NCI-H2196 (cell line): ENCODE results near the gene DLGAP1.
"Not testable (repeated sequence)": the region's sequence is repeated elsewhere in the genome, so short reads cannot be mapped to it uniquely, and the experiment has no call there.

ENCODE experiments used
- DNase-seq: peaks from one replicate; lab custom pipeline; 2025; ENCODE audit not compliant: unreplicated experiment; lab: John Stamatoyannopoulos, UW

DLGAP1 gene

DNA sequence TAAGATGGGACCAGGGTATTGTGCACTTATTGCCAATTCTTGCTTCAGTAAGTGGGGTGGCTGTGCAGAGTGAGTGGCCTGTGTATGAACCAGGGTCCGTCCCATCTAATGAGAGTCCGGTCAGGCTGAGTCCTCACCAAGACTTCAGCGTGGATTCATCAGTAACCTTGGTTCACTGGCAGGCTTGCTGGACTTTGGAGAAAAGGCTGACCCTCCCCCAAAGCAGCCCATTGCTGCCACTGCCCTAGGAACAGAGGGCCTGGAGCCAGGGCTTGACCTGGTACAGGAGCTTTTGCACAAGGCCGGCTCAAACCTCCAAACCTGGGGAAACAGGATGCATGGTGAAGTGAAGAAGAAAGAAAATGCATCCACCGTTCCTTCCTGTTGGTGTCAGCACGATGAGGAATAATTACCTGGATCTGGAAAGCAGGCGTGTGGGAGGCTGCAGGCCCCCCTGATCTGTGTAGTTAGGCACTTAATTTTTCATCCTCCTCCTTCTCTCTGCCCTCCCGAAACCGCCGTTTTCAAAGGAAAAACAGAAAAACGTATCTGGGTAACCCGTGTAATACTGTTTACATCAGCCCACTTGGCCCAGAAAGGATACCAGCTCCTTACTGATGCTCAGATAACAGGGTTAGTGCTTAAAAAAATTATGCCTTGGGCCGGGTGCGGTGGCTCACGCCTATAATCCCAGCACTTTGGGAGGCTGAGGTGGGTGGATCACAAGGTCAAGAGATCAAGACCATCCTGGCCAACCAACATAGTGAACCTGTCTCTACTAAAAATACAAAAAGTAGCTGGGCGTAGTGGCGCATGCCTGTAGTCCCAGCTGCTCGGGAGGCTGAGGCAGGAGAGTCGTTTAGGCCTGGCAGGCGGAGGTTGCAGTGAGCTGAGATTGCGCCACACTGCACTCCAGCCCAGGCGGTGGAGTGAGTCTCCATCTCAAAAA lies 857.4 kb downstream of the DLGAP1 start:
- DNase-seq, result no peak

GRCh38 chr18:3596637-3597384 lies 858.3 kb downstream of the DLGAP1 start:
- peak; percentile 85 for DNase-seq

DNA sequence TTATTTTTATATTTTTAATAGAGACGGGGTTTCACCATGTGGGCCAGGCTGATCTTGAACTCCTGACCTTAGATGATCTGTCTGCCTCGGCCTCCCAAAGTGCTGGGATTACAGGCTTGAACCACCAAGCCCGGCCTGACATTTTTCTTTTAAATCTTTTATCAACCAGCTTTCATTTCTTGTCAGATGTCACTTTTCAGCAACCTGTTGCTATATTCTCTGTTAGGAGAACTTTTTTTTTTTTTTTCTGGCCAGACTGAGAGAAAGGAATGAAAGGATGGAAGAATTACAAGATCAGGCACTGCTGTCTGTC lies 858.8 kb downstream of the DLGAP1 start:
- no peak for DNase-seq

DNA sequence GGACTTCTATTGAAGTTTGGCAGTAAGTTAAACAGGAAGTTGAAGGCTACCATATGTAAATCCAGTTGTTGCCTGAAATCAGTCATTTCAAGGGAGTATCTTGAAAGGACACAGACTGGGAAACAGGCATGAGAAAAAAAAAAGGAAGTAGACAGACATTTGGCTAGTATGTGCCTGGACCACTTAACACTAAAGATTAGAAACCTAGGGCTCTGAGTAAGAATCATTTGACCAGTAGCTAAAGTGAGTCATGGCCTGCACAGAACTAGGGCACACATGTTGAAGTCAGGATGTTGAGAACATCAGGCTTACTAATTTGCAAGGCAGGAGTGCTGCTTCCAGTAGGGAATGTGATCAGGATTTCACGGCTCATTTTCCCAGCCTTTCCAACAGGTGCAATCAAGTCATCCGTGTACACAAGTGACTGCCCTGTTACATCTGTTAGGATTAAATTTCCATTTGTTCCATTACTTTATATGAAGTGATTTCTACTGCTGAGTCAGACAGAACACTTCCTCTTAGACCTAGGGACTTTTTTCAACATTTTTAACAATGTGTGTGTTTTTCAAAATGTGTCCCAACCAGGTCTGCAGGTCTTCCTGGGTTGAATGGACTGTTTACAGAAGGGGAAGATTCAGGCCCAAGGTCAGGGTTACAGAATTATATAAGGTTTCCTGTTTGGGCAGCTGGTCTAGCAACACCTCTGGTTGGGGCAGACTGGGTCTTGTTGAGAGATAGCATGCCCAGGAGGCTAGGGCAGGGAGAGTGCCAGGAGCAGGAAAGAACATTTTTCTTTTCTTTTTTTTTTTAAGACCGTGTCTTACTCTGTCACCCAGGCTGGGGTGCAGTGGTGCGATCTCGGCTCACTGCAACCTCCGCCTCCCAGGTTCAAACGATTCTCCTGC lies 859.5 kb downstream of the DLGAP1 start:
- peak; percentile 92 for DNase-seq

- DNase-seq, result peak; percentile 41
Observed at GRCh38 chr18:3594760-3595368, 860.2 kb downstream of the DLGAP1 start.

DNA sequence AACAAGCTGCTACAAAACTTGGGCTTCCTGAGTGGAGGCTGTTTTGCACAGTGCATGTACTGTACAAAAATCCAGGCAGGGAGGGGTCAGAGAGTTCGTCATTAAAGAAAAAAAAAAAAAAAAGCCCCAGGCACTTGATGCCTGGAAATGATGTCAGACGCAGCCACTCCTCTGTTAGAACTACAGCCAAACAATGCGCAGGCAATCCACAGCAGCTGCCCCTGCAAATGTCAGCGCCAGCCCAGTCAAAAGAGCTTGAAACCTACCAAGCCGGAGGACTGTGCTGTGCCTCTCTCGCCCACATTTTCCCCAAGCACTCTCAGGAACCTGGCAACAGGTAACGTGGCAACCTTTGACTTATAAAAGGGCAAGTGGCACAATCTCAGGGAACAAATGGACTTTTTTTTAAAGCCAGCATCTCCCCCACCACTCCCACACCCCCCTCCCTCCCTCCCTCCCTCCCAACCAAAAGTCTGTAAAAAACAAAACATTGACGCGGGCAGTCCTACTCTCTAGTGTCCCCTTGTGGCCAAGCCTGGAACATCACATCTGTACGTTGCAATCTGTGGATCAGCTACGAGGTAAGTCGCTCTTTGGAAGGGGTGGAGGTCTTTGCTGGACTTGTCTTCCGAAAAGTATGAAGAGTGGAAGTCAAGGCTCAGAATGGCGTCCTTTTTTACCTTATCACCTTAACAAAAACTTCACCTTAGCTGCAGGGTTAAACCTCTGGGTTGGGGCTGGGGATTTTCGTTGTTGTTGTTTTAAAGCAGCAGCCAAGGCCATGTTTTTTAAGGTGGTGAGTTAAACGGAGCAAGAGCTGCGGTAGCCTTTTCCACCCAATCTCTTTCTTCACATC lies 861.0 kb downstream of the DLGAP1 start:
- DNase-seq, result peak; percentile 98

GRCh38 chr18:3593381-3593903 lies 861.7 kb downstream of the DLGAP1 start:
- DNase-seq, result peak; percentile 97

DNA sequence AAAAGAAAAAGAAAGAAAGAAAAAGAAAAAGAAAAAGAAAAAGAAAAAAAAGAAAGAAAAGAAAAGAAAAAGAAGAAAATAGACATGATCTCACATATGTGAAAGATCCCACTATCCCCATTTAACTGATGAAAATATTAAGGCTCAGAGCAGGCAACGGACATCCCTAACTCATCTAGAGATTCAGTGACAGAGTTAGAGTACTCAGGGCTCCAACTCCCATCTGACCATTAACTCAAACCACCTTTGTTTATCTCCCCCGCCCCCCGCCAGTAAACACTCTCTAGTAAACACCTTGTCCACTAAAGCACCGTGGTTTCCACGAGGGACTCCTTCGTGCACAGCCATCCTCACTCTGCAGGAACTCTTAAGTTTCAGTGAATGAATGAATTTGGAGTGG lies 862.2 kb downstream of the DLGAP1 start:
- DNase-seq, result no peak

- DNase-seq, result no peak
Observed at GRCh38 chr18:3590096-3590630, 864.9 kb downstream of the DLGAP1 start.

GRCh38 chr18:3585656-3586509 lies 869.2 kb downstream of the DLGAP1 start:
- peak; percentile 99 for DNase-seq

- DNase-seq, result peak; percentile 57
Observed at GRCh38 chr18:3584897-3585460, 870.1 kb downstream of the DLGAP1 start.

DNA sequence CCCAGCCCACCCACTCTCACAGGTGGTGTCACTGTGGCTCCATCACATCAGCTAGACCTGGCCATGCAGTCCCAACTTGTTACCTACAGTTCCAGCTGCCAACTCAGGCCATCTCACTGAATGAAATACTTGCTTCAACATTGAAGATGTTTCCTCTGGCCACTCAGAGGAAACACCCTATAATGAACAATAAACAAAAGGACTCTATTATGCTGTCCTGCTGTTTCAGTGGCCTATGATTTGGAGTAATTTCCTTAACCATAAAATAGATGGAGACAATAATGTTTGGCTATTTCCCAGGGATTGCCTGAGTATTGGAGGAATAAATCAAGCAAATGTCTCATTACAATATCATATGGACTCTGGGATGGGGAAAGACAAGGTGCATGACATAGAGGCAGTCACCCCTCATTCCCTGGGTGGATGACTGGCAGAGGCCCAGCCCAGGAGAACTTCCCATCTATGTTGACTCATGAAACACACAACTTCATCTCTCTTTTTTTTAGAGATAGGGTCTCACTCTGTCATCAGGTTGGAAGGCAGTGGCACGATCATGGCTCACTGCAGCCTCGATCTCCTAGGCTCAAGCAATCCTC lies 870.7 kb downstream of the DLGAP1 start:
- no peak for DNase-seq

DNA sequence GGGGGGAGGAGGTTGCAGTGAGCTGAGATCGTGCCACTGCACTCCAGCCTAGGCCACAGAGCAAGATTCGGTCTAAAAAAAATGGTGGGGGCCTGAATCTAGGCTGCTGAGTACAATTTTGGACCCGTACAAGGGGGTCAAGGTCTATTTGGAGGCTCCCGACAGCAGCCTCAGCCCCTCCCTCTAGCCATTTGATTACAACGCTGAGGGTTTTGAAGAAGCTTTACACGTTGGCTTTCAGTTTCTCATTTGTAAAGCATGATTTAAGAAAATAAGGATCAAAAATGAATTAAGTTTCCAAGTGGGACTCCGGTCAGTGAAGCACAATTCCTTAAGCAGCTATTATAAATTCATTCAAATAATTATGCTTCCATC lies 871.2 kb downstream of the DLGAP1 start:
- no peak for DNase-seq

DNA sequence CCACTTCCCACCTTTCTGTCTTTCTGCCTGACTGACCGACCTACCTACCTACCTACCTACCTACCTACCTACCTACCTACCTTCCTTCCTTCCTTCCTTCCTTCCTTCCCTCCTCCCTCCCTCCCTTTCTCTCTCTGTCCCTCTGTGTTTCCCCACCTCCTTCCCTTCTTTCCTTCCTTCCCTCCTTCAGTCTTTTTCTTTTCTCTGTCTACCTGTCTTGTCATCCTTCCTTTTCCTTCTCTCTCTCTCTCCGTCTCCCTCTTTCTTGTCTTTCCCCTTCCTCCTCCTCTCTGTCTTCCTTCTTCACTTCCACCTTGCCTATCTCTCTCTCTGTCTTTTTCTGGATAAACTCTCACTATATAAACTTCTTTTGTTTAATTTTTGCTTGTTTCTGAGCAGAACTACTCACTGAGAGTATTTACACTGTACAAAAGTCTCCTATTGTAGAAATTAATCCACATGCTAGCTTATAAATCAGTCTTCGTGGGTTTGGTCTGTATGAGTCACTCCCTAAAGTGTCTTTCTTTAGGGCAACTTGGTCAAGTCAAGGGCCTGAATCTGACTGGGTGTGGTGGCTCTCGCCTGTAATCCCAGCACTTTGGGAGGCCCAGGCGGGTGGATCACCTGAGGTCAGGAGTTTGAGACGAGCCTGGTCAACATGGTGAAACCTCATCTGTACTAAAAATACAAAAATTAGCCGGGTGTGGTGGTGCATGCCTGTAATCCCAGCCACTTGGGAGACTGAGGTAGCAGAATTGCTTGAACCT lies 871.8 kb downstream of the DLGAP1 start:
- DNase-seq, result not testable (repeated sequence)

GRCh38 chr18:3581890-3582289 lies 873.2 kb downstream of the DLGAP1 start:
- no peak for DNase-seq

DNA sequence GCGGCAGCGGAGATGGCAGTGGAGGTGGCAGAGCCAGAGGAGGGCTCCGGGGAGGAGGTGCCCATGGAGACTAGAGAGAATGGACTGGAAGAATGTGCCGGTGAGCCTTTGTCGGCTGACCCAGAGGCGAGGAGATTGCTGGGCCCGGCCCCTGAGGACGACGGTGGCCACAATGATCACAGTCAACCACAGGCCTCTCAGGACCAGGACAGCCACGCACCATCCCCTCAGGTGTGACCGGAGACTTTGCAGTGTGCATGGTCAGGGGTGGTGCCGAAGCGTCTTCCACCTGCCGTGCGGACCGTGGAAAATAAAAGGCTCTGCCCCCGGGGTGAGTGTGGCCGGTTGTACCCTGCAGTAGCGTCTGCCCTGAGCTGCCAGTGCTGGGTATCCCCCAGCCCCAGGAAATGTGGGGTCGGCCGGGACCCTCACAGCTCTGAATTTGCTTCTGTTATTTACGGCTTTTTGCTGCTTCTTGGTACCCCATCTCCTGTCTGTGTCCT lies 874.5 kb downstream of the DLGAP1 start:
- DNase-seq, result not testable (repeated sequence)

- no peak for DNase-seq
Observed at GRCh38 chr18:3579701-3580100, 875.4 kb downstream of the DLGAP1 start.
